Stimulated activated CD8-positive, alpha-beta memory T cell treated with anti-CD3 and anti-CD28 coated beads, Interleukin-2, amount 100 ng/mL, for 1 hour (primary cell): ENCODE results near the gene ZDHHC24.
A peak's percentile ranks its signal among the peaks of the same experiment; 100 is the strongest.

Source experiments
- DNase-seq, 2 donors: peaks; one replicate each; pipeline ENCODE4 v3.0.0-alpha.2; 2020; ENCODE audit warnings: low read depth in 2 of 2

Gene ZDHHC24

DNA sequence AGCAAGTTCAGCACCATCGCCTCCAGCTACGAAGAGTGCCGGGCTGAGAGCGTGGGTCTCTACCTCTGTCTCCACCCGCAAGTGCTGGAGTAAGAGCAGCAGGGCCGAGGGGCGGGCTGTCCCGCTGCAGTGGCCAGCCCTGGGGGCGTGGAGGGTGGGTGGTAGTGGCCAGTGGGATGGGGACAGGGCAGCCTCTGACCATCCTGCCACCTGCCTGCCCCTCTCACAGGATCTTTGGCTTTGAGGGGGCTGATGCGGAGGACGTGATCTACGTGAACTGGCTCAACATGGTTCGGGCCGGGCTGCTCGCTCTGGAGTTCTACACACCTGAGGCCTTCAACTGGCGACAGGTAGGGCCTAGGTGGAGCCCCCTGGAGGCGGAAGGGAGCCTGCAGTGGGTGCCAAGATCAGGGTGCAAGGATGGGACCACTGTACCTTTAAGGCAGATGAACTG lies 50.4 kb downstream of the ZDHHC24 start:
- no peak for DNase-seq

DNA sequence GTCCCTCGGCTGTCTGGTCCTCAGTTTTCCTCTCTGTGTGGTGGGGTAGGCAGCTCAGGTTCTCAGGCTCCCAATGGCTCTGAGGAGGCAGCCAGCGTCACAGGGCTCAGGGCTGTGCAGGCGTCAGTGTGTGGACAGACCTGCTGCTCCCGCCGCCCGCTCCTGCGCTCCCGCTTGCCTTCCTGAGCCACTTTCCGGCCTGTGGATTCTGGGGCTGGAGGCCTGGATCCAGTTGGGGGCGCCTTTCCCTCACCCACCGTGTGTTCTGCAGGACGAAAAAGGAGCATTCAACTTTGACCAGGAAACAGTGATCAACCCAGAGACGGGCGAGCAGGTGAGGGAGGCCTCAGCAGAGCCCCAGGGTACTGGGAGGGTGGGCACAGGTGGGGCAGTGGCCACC lies 50.9 kb downstream of the ZDHHC24 start:
- DNase-seq, result no peak

- no peak for DNase-seq
These were observed 51.4 kb downstream of the ZDHHC24 start for GRCh38 chr11:66494458-66494857.

GRCh38 chr11:66493130-66493529 lies 52.7 kb downstream of the ZDHHC24 start:
- DNase-seq, result no peak

DNA sequence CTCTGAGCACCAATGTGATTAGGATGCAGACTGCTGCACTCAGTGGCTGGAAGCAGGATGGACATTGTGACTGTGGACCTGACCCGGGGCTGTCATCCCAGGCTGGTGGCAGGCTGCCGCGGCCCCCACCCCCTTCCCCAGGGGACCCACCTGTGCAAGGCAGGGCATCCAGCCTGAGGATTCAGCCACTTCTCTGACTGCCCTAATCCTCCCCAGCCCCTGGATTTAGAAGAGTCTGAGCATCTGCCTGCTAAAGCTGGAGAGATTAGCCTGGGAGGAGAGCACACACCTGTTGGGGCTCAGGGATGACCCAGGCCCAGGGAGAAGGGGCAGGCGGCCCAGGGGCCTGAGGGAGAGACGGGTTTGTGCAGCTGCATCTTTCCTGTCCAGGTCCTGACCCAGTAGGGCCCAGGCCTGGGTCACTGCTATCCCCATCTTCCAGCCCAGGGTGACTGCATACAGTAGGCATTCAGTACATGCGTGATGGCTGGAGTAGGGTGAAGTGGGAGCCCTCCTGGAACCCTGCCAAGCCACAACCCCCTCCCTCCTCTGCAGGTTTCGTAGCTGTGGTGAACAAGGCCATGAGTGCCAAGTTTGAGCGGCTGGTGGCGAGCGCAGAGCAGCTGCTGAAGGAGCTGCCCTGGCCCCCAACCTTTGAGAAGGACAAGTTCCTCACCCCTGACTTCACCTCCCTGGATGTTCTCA lies 53.5 kb downstream of the ZDHHC24 start:
- DNase-seq, result no peak

DNA sequence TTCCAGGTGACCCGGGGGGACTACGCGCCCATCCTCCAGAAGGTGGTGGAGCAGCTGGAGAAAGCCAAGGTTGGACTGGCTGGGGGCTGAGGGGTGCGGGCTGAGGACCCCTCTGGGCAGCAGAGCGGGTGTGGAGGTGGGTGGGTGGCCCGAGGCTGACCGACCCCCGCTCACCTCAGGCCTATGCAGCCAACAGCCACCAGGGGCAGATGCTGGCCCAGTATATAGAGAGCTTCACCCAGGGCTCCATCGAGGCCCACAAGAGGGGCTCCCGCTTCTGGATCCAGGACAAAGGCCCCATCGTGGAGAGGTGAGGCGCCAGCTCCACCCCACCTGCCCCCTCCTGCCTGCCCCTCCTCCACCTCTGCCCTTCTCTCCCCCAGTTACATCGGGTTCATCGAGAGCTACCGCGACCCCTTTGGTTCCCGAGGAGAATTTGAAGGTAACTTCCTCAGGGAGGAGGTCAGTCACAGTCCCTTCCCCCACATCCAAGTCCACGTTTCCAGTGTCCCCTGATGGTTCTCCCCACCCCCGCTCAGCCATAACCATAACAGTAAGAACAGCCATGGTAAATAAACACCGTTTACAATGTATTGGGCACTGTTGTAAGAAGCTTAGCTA lies 54.4 kb downstream of the ZDHHC24 start:
- DNase-seq, result no peak

- DNase-seq, result no peak
These were observed 56.2 kb downstream of the ZDHHC24 start for GRCh38 chr11:66489636-66490035.

GRCh38 chr11:66488957-66489356 lies 56.9 kb downstream of the ZDHHC24 start:
- no peak for DNase-seq

- no peak for DNase-seq
These were observed 61.0 kb downstream of the ZDHHC24 start for GRCh38 chr11:66484806-66485380.

DNA sequence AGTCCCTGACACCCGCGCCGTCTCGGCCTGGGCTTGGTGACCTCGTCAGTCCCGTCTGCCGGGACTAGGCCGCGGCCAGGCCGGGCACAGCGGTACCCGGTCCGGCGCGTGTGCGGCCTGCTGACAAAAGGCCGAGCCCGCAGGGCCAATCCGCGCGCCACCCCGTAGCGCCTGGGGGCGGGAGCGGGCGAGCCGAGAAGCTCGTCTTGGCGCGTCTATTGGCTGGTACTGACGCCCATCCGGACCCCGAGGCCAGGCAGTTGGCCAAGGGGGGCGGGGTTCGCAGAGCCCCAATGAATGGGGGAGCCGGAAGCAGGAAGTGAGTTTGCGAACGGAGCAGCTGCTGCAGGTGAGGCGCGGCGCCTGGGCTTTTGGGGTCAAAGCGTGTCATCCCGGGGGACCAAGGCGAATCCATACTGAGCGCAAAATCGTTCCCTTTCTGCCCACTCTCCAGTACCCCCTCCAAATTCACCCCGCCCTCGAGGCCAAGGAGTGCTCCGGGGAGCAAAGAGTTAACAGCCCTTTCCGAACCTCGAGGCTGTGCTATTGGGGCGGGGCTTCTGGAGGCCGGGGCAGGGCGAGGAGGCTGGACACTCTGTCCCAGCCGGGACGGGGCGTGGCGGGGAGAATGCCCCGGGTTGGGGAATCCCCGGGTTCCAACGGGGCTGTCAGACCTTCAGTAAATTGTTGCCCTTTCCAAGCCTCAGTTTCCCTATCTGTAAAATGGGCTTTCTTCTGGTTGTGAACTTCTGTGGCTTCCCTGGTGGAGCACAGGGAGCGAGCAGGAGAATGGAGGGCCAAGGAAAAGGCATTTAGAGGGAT lies 65.5 kb downstream of the ZDHHC24 start, which contains the start of gene DPP3:
Gene DPP3, plus strand, starts transcription at position 318 of the 822 bp plus-strand sequence. CDS start 1,767 bp downstream, outside the sequence.
- peak; percentile 90 to 91 for DNase-seq

GRCh38 chr11:66479394-66480116 lies 66.3 kb downstream of the ZDHHC24 start:
- no peak for DNase-seq

GRCh38 chr11:66478729-66479393 lies 67.0 kb downstream of the ZDHHC24 start:
- DNase-seq, result no peak

GRCh38 chr11:66477263-66478201 lies 68.3 kb downstream of the ZDHHC24 start:
- DNase-seq, result no peak

DNA sequence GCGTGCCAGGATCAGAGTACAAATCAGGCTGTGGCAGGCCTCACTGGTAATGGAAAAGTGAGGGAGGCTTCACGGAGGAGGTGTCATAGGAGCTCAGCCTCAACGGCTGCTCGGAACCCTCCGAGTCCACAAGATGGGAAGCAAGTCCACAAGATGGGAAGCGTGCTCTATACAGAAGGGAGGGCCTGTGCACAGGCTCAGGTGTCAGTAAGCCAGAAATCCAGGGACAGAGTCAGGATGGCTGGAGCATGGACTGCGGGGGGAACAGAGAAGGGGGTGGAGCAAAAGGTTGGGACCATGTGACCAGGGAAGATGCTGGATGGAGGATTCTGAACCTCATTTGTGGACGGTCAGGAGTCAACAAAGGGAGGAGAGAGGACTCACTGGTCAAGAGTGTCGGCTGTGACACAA lies 69.0 kb downstream of the ZDHHC24 start:
- DNase-seq, result no peak

DNA sequence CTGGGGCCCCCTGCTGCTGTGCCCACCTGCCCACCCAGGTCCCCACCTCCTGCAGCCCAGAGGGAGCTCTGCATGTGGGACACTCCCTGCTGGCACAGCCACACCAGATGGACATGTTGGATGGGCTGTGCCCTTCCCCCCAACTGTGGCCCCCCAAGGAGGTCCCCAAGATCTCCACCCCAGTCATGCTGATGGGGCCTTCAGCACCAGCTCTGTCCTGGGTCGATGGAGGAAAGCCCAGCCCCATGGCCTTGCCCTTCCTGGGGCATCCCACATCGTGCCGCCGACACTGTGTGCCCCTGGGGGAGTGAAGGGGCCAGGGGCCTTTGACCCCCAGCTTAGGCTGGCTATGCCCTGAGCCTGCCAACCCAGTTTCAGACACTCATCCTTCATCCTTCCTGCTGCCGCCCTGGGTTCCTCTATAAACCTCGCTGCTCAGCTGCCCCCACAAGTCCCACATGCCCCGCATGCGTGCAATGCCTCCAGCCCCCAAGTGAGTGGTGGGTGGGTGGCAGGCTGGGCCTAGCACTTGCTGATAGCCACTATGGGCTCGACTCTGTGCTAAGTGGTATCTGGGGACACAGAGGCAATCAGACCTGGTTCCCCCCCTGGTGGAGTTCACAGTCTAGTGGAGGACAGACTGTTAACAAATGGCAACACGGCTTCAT lies 69.5 kb downstream of the ZDHHC24 start:
- no peak for DNase-seq

GRCh38 chr11:66475349-66476172 lies 70.3 kb downstream of the ZDHHC24 start:
- no peak for DNase-seq

DNA sequence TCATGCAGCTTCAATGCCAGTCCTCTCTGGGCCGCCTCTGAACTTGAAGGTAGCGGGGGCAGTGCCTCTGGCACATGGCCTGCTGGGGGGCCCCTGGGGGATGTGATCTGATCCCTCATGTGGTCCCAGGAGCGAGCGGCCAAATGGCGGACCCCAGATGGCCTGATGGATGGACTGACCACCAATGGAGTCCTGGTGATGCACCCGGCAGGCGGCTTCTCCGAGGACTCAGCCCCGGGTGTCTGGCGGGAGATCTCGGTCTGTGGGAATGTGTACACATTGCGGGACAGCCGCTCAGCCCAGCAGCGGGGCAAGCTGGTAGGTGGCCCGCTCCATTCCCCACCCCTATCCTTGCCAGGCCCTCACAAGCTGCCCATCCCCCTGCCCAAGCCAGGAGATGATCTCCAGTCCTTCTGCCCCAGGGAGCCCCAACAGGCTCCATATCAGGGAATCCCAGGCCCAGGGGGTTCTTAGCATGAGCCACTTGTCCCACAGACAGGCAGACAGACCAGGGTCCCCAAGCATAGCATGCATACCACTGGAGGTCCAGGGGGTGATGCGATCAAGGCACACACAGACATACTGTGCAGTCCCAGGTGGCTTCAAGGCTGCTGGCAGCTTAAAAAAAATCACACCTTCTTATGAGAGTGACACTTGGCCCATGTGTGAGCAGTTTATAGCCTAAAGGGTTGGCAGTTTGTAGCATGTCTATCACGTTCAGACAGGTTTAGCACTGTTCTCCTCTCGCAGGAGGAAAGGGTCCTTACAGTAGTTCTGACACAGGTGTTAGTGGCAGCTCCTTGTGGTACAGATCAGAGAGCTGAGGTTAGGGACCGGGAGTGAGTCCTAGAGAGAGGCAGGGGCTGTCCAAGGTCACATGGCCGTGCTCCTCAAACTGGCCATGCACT lies 72.0 kb downstream of the ZDHHC24 start:
- DNase-seq, result no peak
